Activated T-cell treated with anti-CD3 and anti-CD28 coated beads, Interleukin-2, amount 50 U/mL, for 24 hours (primary cell): ENCODE results near the gene EMX1.

Source experiments
- DNase-seq: peaks from one replicate; pipeline ENCODE4 v3.0.0-alpha.2; 2020
- H3K27ac Mint-ChIP-seq: 2 replicates; pipeline ENCODE4 v1.8.0; 2020; ENCODE audit warnings: mild to moderate bottlenecking, mixed read lengths
- H3K27me3 Mint-ChIP-seq: 2 replicates; pipeline ENCODE4 v1.8.0; 2020; ENCODE audit warnings: mixed read lengths
- H3K36me3 Mint-ChIP-seq: 2 replicates; pipeline ENCODE4 v1.8.0; 2020; ENCODE audit warnings: low read depth, mixed read lengths
- H3K4me1 Mint-ChIP-seq: 2 replicates; pipeline ENCODE4 v1.8.0; 2020; ENCODE audit warnings: low read depth, mixed read lengths
- H3K4me3 Mint-ChIP-seq: 2 replicates; pipeline ENCODE4 v1.8.0; 2020; ENCODE audit warnings: mild to moderate bottlenecking, moderate library complexity, mixed read lengths
- H3K9me3 Mint-ChIP-seq: 2 replicates; pipeline ENCODE4 v1.8.0; 2020; ENCODE audit warnings: mixed read lengths

EMX1 gene

GRCh38 chr2:72926811-72927465, 9.6 kb downstream of the EMX1 start:
- no peak for DNase-seq
- no peak overlapping the region for H3K4me3 Mint-ChIP-seq
- H3K27me3 Mint-ChIP-seq, result peaks cover 34% of the 10 kb centered on the region
- H3K27ac Mint-ChIP-seq, result no peak overlapping the region
- no peaks in the 10 kb centered on the region for H3K9me3 Mint-ChIP-seq
- H3K4me1 Mint-ChIP-seq, result peaks cover 6% of the 10 kb centered on the region
- H3K36me3 Mint-ChIP-seq, result no peaks in the 10 kb centered on the region

- Mint-ChIP-seq H3K4me1 (peaks cover 6% of the 10 kb centered on the region), H3K4me3 (no peak overlapping the region), H3K9me3 (no peaks in the 10 kb centered on the region), H3K27ac (no peak overlapping the region), H3K36me3 (no peaks in the 10 kb centered on the region), H3K27me3 (peaks cover 25% of the 10 kb centered on the region)
- DNase-seq, result peak; percentile 22
Measured at GRCh38 chr2:72927619-72928550, 10.6 kb downstream of the EMX1 start.

GRCh38 chr2:72929010-72929409, 11.7 kb downstream of the EMX1 start:
- peaks cover 13% of the 10 kb centered on the region for H3K27me3 Mint-ChIP-seq
- peaks cover under 1% of the 10 kb centered on the region for H3K4me1 Mint-ChIP-seq
- DNase-seq, result no peak
- H3K27ac Mint-ChIP-seq, result no peak overlapping the region
- H3K4me3 Mint-ChIP-seq, result no peak overlapping the region
- no peaks in the 10 kb centered on the region for H3K36me3 Mint-ChIP-seq
- H3K9me3 Mint-ChIP-seq, result no peaks in the 10 kb centered on the region

GRCh38 chr2:72931280-72931910, 14.1 kb downstream of the EMX1 start:
- Mint-ChIP-seq H3K4me1 (no peaks in the 10 kb centered on the region), H3K27me3 (peaks cover 18% of the 10 kb centered on the region), H3K4me3 (no peak overlapping the region), H3K9me3 (no peaks in the 10 kb centered on the region), H3K27ac (no peak overlapping the region), H3K36me3 (no peaks in the 10 kb centered on the region)
- no peak for DNase-seq

- Mint-ChIP-seq H3K36me3 (no peaks in the 10 kb centered on the region), H3K4me3 (no peak overlapping the region), H3K27me3 (peaks cover 18% of the 10 kb centered on the region), H3K27ac (no peak overlapping the region), H3K9me3 (no peaks in the 10 kb centered on the region), H3K4me1 (no peaks in the 10 kb centered on the region)
- no peak for DNase-seq
Measured at GRCh38 chr2:72932045-72932740, 14.9 kb downstream of the EMX1 start.

GRCh38 chr2:72932805-72933204, 15.5 kb downstream of the EMX1 start:
- H3K36me3 Mint-ChIP-seq, result no peaks in the 10 kb centered on the region
- H3K4me1 Mint-ChIP-seq, result no peaks in the 10 kb centered on the region
- H3K27me3 Mint-ChIP-seq, result peaks cover 18% of the 10 kb centered on the region
- DNase-seq, result no peak
- no peak overlapping the region for H3K27ac Mint-ChIP-seq
- no peaks in the 10 kb centered on the region for H3K9me3 Mint-ChIP-seq
- H3K4me3 Mint-ChIP-seq, result no peak overlapping the region

- Mint-ChIP-seq H3K27me3 (peaks cover 18% of the 10 kb centered on the region), H3K27ac (no peak overlapping the region), H3K9me3 (no peaks in the 10 kb centered on the region), H3K36me3 (no peaks in the 10 kb centered on the region), H3K4me3 (no peak overlapping the region), H3K4me1 (no peaks in the 10 kb centered on the region)
- DNase-seq, result no peak
Measured at GRCh38 chr2:72933207-72933606, 15.9 kb downstream of the EMX1 start.

GRCh38 chr2:72933646-72934151, 16.4 kb downstream of the EMX1 start:
- H3K4me3 Mint-ChIP-seq, result no peak overlapping the region
- no peaks in the 10 kb centered on the region for H3K36me3 Mint-ChIP-seq
- H3K27ac Mint-ChIP-seq, result no peak overlapping the region
- DNase-seq, result no peak
- peaks cover 18% of the 10 kb centered on the region for H3K27me3 Mint-ChIP-seq
- H3K9me3 Mint-ChIP-seq, result no peaks in the 10 kb centered on the region
- no peaks in the 10 kb centered on the region for H3K4me1 Mint-ChIP-seq

- Mint-ChIP-seq H3K36me3 (no peaks in the 10 kb centered on the region), H3K27ac (no peak overlapping the region), H3K4me1 (no peaks in the 10 kb centered on the region), H3K9me3 (no peaks in the 10 kb centered on the region), H3K27me3 (peaks cover 18% of the 10 kb centered on the region), H3K4me3 (no peak overlapping the region)
- no peak for DNase-seq
Measured at GRCh38 chr2:72934683-72935610, 17.6 kb downstream of the EMX1 start.

- no peak for DNase-seq
- Mint-ChIP-seq H3K27ac (no peak overlapping the region), H3K27me3 (peaks cover 18% of the 10 kb centered on the region), H3K36me3 (no peaks in the 10 kb centered on the region), H3K4me1 (no peaks in the 10 kb centered on the region), H3K4me3 (no peak overlapping the region), H3K9me3 (no peaks in the 10 kb centered on the region)
Measured at GRCh38 chr2:72935611-72935957, 18.3 kb downstream of the EMX1 start.

- Mint-ChIP-seq H3K27ac (no peak overlapping the region), H3K36me3 (no peaks in the 10 kb centered on the region), H3K4me1 (no peaks in the 10 kb centered on the region), H3K9me3 (no peaks in the 10 kb centered on the region), H3K27me3 (peaks cover 18% of the 10 kb centered on the region), H3K4me3 (no peak overlapping the region)
- no peak for DNase-seq
Measured at GRCh38 chr2:72936660-72937355, 19.5 kb downstream of the EMX1 start.

- no peaks in the 10 kb centered on the region for H3K36me3 Mint-ChIP-seq
- H3K4me1 Mint-ChIP-seq, result no peaks in the 10 kb centered on the region
- no peak overlapping the region for H3K4me3 Mint-ChIP-seq
- peaks cover 18% of the 10 kb centered on the region for H3K27me3 Mint-ChIP-seq
- DNase-seq, result no peak
- H3K9me3 Mint-ChIP-seq, result no peaks in the 10 kb centered on the region
- H3K27ac Mint-ChIP-seq, result no peak overlapping the region
Measured at GRCh38 chr2:72937356-72937669, 20.0 kb downstream of the EMX1 start.

GRCh38 chr2:72938455-72938854, 21.1 kb downstream of the EMX1 start:
- no peaks in the 10 kb centered on the region for H3K4me1 Mint-ChIP-seq
- H3K4me3 Mint-ChIP-seq, result no peak overlapping the region
- no peaks in the 10 kb centered on the region for H3K36me3 Mint-ChIP-seq
- no peaks in the 10 kb centered on the region for H3K9me3 Mint-ChIP-seq
- DNase-seq, result no peak
- no peak overlapping the region for H3K27ac Mint-ChIP-seq
- peaks cover 18% of the 10 kb centered on the region for H3K27me3 Mint-ChIP-seq
